Cardiac muscle cell (in vitro differentiated cells and primary cell): ENCODE data around the gene WDR91. TPM values are rescaled to one million over a fixed set of nuclear protein-coding genes. Genes with fewer than 3 reads are reported as not detected.
A peak's percentile ranks its signal among the peaks of the same experiment; 100 is the strongest.

Experiments used
- DNase-seq, 2 donors: peaks; one replicate each; pipeline versions ENCODE4 v3.0.0 to v3.0.0-alpha.2; 2010 to 2017; ENCODE audit warnings: low read depth in 1 of 2, low spot score in 1 of 2
- H3K27ac ChIP-seq: fragments of 200-600 bp; sonication (generic); 2 replicates; pipeline ENCODE4 v1.5.1; 2016
- H3K27me3 ChIP-seq: fragments of 200-600 bp; sonication (generic); 2 replicates; pipeline ENCODE4 v1.6.0; 2016; ENCODE audit warnings: control low read depth
- H3K36me3 ChIP-seq: fragments of 200-600 bp; sonication (generic); 2 replicates; pipeline ENCODE4 v1.5.1; 2016; ENCODE audit warnings: control low read depth
- H3K4me1 ChIP-seq: fragments of 200-600 bp; sonication (generic); 2 replicates; pipeline ENCODE4 v1.8.1; 2017; ENCODE audit warnings: low read depth, mild to moderate bottlenecking, mixed run types
- H3K4me3 ChIP-seq: fragments of 200-600 bp; sonication (generic); 2 replicates; pipeline ENCODE4 v1.5.1; 2016; ENCODE audit warnings: mild to moderate bottlenecking
- H3K9me3 ChIP-seq: fragments of 200-600 bp; sonication (generic); 2 replicates; pipeline ENCODE4 v1.5.1; 2017; ENCODE audit warnings: low read depth, mild to moderate bottlenecking, control low read depth
- polyA plus RNA-seq: library from polyadenylated mRNA; unstranded; fragments of >200 nt; fragmentation: Nextera tagmentation; extraction: Ambion mirVana; gene quantifications from 2 replicates; pipeline ENCODE4 v1.2.1, GENCODE V29; 2016
- total RNA-seq: library from RNA; depleted of rRNA; stranded (reverse); fragments of >200 nt; gene quantifications from 2 replicates; pipeline ENCODE4 v1.2.3, GENCODE V29; 2016
- TF ChIP-seq, protein P1 (sequence below): IDR thresholded peaks from 2 replicates; pipeline ENCODE4 v1.5.1; 2012; ENCODE audit warnings: low read depth, mild to moderate bottlenecking, low read length

Gene WDR91
- total and polyA plus RNA-seq, 2 experiments from 2014 or later: 13.6 to 16.7 TPM

DNA sequence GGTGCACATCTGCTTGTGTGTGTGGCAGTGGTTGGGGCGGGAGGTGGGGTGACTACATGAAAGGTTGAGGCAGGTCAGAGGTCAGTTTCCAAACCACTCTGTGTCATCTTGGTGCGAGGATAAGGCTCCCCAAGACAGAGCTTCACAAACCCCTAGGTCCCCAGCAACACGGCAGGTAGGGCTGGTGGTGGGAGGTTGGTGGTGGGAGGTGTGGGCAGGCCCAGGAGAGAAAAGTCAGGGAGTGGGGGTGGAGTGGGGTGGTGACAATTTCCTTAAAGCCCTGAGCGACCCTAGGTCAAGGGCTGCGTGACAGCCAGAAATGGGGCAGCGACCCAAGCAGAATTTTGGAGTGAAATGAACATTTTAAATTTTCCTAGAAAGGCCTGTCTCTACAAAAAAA, 20.8 kb upstream of the WDR91 start:
- TF ChIP-seq, protein P1, sequence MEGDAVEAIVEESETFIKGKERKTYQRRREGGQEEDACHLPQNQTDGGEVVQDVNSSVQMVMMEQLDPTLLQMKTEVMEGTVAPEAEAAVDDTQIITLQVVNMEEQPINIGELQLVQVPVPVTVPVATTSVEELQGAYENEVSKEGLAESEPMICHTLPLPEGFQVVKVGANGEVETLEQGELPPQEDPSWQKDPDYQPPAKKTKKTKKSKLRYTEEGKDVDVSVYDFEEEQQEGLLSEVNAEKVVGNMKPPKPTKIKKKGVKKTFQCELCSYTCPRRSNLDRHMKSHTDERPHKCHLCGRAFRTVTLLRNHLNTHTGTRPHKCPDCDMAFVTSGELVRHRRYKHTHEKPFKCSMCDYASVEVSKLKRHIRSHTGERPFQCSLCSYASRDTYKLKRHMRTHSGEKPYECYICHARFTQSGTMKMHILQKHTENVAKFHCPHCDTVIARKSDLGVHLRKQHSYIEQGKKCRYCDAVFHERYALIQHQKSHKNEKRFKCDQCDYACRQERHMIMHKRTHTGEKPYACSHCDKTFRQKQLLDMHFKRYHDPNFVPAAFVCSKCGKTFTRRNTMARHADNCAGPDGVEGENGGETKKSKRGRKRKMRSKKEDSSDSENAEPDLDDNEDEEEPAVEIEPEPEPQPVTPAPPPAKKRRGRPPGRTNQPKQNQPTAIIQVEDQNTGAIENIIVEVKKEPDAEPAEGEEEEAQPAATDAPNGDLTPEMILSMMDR: no peak

DNA sequence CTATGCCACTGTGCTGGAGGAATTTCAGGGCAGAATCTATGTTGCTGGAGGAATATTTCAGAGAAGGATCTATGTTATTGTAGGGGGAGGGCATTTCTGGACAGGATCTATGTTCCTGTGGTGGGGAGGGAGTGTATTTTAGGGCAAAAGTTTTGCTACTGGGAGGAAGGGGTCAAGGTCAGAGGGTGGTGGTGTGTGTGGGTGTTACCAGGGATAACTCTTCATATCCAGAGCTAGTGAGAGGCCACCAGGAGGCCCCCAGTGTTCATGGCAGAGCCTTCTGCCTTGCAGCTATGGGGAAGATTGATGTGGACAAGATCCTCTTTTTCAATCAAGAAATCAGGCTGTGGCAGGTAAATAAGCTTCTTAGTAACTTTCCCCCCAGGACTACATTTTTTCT, 20.4 kb upstream of the WDR91 start:
- Histone ChIP-seq H3K4me1 (peaks cover 10% of the 10 kb centered on the region), H3K27me3 (no peaks in the 10 kb centered on the region), H3K9me3 (no peaks in the 10 kb centered on the region), H3K4me3 (no peak overlapping the region), H3K27ac (no peak overlapping the region), H3K36me3 (no peaks in the 10 kb centered on the region)
- DNase-seq: no peak
- TF ChIP-seq, protein P1: no peak

More for the DNA sequence above, 20.8 kb upstream of the WDR91 start:
- H3K27ac ChIP-seq: no peak overlapping the region
- H3K27me3 ChIP-seq: no peaks in the 10 kb centered on the region
- H3K36me3 ChIP-seq: no peaks in the 10 kb centered on the region
- H3K9me3 ChIP-seq: no peaks in the 10 kb centered on the region
- peaks cover 10% of the 10 kb centered on the region for H3K4me1 ChIP-seq
- no peak for DNase-seq
- no peak overlapping the region for H3K4me3 ChIP-seq

- Histone ChIP-seq H3K9me3 (no peaks in the 10 kb centered on the region), H3K4me1 (peaks cover 4% of the 10 kb centered on the region), H3K4me3 (peak overlapping the region; percentile 6), H3K27me3 (no peaks in the 10 kb centered on the region), H3K36me3 (no peaks in the 10 kb centered on the region), H3K27ac (no peak overlapping the region)
- no peak for DNase-seq
- TF ChIP-seq, protein P1: no peak
These were observed 12.7 kb upstream of the WDR91 start for GRCh38 chr7:135224027-135224426.

GRCh38 chr7:135217645-135218509, 6.6 kb upstream of the WDR91 start:
- no peak for DNase-seq
- H3K4me3 ChIP-seq: no peak overlapping the region
- no peaks in the 10 kb centered on the region for H3K4me1 ChIP-seq
- no peaks in the 10 kb centered on the region for H3K36me3 ChIP-seq
- H3K9me3 ChIP-seq: no peaks in the 10 kb centered on the region
- no peaks in the 10 kb centered on the region for H3K27me3 ChIP-seq
- H3K27ac ChIP-seq: no peak overlapping the region
- TF ChIP-seq, protein P1: no peak

DNA sequence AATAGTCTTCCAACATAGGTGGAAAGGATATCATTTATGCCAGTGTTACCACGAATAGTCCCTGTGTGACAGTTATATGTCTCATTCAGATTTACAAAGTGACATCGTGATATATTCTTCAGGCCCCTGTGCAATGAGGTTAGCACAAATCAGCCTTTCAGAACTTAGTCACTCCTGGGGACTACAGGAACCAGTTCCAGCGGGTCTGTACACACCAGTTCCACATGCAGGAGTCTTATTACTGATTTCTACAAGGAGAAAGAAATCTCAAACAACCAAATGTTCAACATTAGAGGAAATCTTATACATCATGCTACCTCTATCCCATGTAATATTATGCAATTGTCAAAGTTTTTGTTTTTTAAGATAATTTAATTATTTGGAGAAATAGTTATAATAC, 4.4 kb upstream of the WDR91 start:
- H3K4me3 ChIP-seq: no peak overlapping the region
- no peak for DNase-seq
- H3K4me1 ChIP-seq: no peaks in the 10 kb centered on the region
- no peaks in the 10 kb centered on the region for H3K9me3 ChIP-seq
- H3K27me3 ChIP-seq: no peaks in the 10 kb centered on the region
- no peaks in the 10 kb centered on the region for H3K36me3 ChIP-seq
- no peak overlapping the region for H3K27ac ChIP-seq
- TF ChIP-seq, protein P1: no peak
